Measurements from ENCODE around the gene NEUROD2. TPM values are rescaled to one million over a fixed set of nuclear protein-coding genes. Genes with fewer than 3 reads are reported as not detected.

Gene NEUROD2
- total RNA-seq, 3 donors from 2014 or later, result 0.05 TPM; not detected in 2

GRCh38 chr17:39581071-39581758, 26.5 kb downstream of the NEUROD2 start:
- TF ChIP-seq, protein P1, sequence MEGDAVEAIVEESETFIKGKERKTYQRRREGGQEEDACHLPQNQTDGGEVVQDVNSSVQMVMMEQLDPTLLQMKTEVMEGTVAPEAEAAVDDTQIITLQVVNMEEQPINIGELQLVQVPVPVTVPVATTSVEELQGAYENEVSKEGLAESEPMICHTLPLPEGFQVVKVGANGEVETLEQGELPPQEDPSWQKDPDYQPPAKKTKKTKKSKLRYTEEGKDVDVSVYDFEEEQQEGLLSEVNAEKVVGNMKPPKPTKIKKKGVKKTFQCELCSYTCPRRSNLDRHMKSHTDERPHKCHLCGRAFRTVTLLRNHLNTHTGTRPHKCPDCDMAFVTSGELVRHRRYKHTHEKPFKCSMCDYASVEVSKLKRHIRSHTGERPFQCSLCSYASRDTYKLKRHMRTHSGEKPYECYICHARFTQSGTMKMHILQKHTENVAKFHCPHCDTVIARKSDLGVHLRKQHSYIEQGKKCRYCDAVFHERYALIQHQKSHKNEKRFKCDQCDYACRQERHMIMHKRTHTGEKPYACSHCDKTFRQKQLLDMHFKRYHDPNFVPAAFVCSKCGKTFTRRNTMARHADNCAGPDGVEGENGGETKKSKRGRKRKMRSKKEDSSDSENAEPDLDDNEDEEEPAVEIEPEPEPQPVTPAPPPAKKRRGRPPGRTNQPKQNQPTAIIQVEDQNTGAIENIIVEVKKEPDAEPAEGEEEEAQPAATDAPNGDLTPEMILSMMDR (IDR thresholded peaks at IDR 0.05), result no peak

GRCh38 chr17:39580082-39580468, 27.6 kb downstream of the NEUROD2 start:
- no peaks in the 10 kb centered on the region for H3K9me3 ChIP-seq
- H3K4me1 ChIP-seq (ENCODE audit: low read depth), result no peaks in the 10 kb centered on the region
- no peaks in the 10 kb centered on the region for H3K36me3 ChIP-seq (ENCODE audit: low read depth)
- intact Hi-C loops (cut with DNase I, micrococcal nuclease), result no loop called here
- TF ChIP-seq, protein P1 (IDR thresholded peaks at IDR 0.05), result no peak
- DNase-seq (no peak), ATAC-seq (no peak)
- no peak overlapping the region for H3K4me3 ChIP-seq

More at GRCh38 chr17:39581071-39581758, 26.5 kb downstream of the NEUROD2 start:
- intact Hi-C loops (cut with DNase I, micrococcal nuclease), result no loop called here
- H3K36me3 ChIP-seq (ENCODE audit: low read depth), result no peaks in the 10 kb centered on the region
- DNase-seq (no peak), ATAC-seq (no peak)
- H3K4me3 ChIP-seq, result no peak overlapping the region
- no peaks in the 10 kb centered on the region for H3K4me1 ChIP-seq (ENCODE audit: low read depth)
- no peaks in the 10 kb centered on the region for H3K9me3 ChIP-seq

GRCh38 chr17:39579318-39580081, 28.2 kb downstream of the NEUROD2 start:
- Histone ChIP-seq H3K4me3 (no peak overlapping the region), H3K9me3 (no peaks in the 10 kb centered on the region), H3K36me3 (ENCODE audit: low read depth) (no peaks in the 10 kb centered on the region), H3K4me1 (ENCODE audit: low read depth) (no peaks in the 10 kb centered on the region)
- intact Hi-C loops (cut with DNase I, micrococcal nuclease), result no loop called here
- DNase-seq (no peak), ATAC-seq (no peak)
- TF ChIP-seq, protein P1 (IDR thresholded peaks at IDR 0.05), result no peak

- TF ChIP-seq, protein P1 (IDR thresholded peaks at IDR 0.05), result no peak
- ATAC-seq (no peak), DNase-seq (no peak)
- Histone ChIP-seq H3K4me3 (no peak overlapping the region), H3K9me3 (no peaks in the 10 kb centered on the region), H3K36me3 (ENCODE audit: low read depth) (no peaks in the 10 kb centered on the region), H3K4me1 (ENCODE audit: low read depth) (peaks cover 1% of the 10 kb centered on the region)
- intact Hi-C loops (cut with DNase I, micrococcal nuclease), result no loop called here
Observed at GRCh38 chr17:39578272-39578671, 29.4 kb downstream of the NEUROD2 start.

DNA sequence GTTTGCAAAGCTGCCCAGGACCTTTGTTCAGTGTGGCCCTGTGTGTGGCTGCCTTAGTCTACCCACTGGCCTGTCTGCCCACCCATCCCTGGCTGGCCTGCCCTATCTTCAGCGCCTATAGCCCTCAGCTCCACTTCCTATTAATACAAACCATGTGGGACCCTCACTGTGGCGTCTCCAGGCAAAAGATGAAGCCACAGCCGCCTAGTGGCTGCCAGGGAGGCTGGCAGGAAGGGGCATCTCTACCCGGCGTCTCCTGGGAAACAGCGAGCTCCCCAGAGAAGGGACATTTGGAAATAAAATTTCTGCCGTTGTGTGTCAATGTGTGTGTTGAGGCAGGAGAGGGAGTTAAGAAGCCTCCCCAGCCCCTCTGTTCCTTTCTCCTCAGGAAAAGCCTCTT, 31.5 kb downstream of the NEUROD2 start:
- DNase-seq (no peak), ATAC-seq (no peak)
- TF ChIP-seq, protein P1 (IDR thresholded peaks at IDR 0.05), result no peak
- Histone ChIP-seq H3K4me1 (ENCODE audit: low read depth) (peaks cover 6% of the 10 kb centered on the region), H3K9me3 (no peaks in the 10 kb centered on the region), H3K36me3 (ENCODE audit: low read depth) (no peaks in the 10 kb centered on the region), H3K4me3 (no peak overlapping the region)
- intact Hi-C loops (cut with DNase I, micrococcal nuclease), result no loop called here
